ENCODE results near the gene CMSS1. TPM values are rescaled to one million over a fixed set of nuclear protein-coding genes. Genes with fewer than 3 reads are reported as not detected.

The CMSS1 gene
- total and polyA plus RNA-seq, 8 donors, result 14.4 to 29.9 (median 15.9) TPM

- Histone ChIP-seq H3K4me3 (peak overlapping the region in 1 of 4 donors; percentile 66), H3K27ac (peak overlapping the region in 2 of 4 donors; percentile 86 to 89)
- 87 to 92% methylated on average over 4 of the region's 4 CpGs for WGBS, 2 donors
These were observed 59.4 kb downstream of the CMSS1 start for GRCh38 chr3:99877031-99877579.

GRCh38 chr3:99878005-99878404, 60.3 kb downstream of the CMSS1 start:
- FAIRE-seq, result no peak
- no peak for TF ChIP-seq CTCF (IDR thresholded peaks at IDR 0.05)
- intact Hi-C loops (cut with DNase I), result no loop called here
- Histone ChIP-seq H3K4me3 (no peak overlapping the region), H3K9me3 (no peaks in the 10 kb centered on the region), H3K4me1 (peaks cover 0 to 3% (median 0%) of the 10 kb centered on the region in 3 donors), H3K27me3 (no peaks in the 10 kb centered on the region), H3K27ac (peak overlapping the region in 2 of 4 donors; percentile 16 to 89), H3K36me3 (no peaks in the 10 kb centered on the region)
- 95 to 98% methylated on average over 1 of the region's 1 CpG for WGBS, 2 donors
- ATAC-seq, result peak; percentile 22 to 41 (median 27)
- DNase-seq, result no peak

More at GRCh38 chr3:99877031-99877579, 59.4 kb downstream of the CMSS1 start:
- FAIRE-seq, result peak; percentile 9
- H3K4me1 ChIP-seq, result peaks cover 0 to 3% (median 0%) of the 10 kb centered on the region in 3 donors
- no peak for TF ChIP-seq CTCF (IDR thresholded peaks at IDR 0.05)
- H3K36me3 ChIP-seq, result no peaks in the 10 kb centered on the region
- intact Hi-C loops (cut with DNase I), result no loop called here
- H3K9me3 ChIP-seq, result no peaks in the 10 kb centered on the region
- DNase-seq, result no peak
- no peaks in the 10 kb centered on the region for H3K27me3 ChIP-seq
- no peak for ATAC-seq

GRCh38 chr3:99879275-99879674, 61.6 kb downstream of the CMSS1 start:
- Histone ChIP-seq H3K4me1 (peaks cover 0 to 3% (median 0%) of the 10 kb centered on the region in 3 donors), H3K27ac (no peak overlapping the region), H3K9me3 (no peaks in the 10 kb centered on the region), H3K4me3 (no peak overlapping the region), H3K27me3 (no peaks in the 10 kb centered on the region), H3K36me3 (no peaks in the 10 kb centered on the region)
- DNase-seq, result no peak
- FAIRE-seq, result no peak
- no peak for ATAC-seq
- TF ChIP-seq CTCF (IDR thresholded peaks at IDR 0.05), result no peak
- WGBS, 2 donors, result 93% methylated on average over 2 of the region's 2 CpGs
- intact Hi-C loops (cut with DNase I), result no loop called here

GRCh38 chr3:99881121-99881524, 63.5 kb downstream of the CMSS1 start:
- Histone ChIP-seq H3K27me3 (no peaks in the 10 kb centered on the region), H3K4me1 (peaks cover 0 to 3% (median 3%) of the 10 kb centered on the region in 3 donors), H3K36me3 (no peaks in the 10 kb centered on the region), H3K4me3 (no peak overlapping the region), H3K27ac (no peak overlapping the region), H3K9me3 (no peaks in the 10 kb centered on the region)
- ATAC-seq, result peak in 1 of 4 donors; percentile 49
- no peak for TF ChIP-seq CTCF (IDR thresholded peaks at IDR 0.05)
- 80 to 82% methylated on average over 2 of the region's 2 CpGs for WGBS, 2 donors
- intact Hi-C loops (cut with DNase I), result no loop called here
- FAIRE-seq, result peak; percentile 75
- DNase-seq, result no peak

GRCh38 chr3:99882436-99883137, 64.9 kb downstream of the CMSS1 start:
- FAIRE-seq (no peak), ATAC-seq (no peak), DNase-seq (no peak)
- H3K4me3 ChIP-seq, result no peak overlapping the region
- TF ChIP-seq CTCF (IDR thresholded peaks at IDR 0.05), result no peak
- intact Hi-C loops (cut with DNase I), result no loop called here
- H3K36me3 ChIP-seq, result no peaks in the 10 kb centered on the region
- H3K27me3 ChIP-seq, result no peaks in the 10 kb centered on the region
- WGBS, 2 donors, result 92 to 94% methylated on average over 1 of the region's 1 CpG
- H3K9me3 ChIP-seq, result no peaks in the 10 kb centered on the region
- H3K27ac ChIP-seq, result no peak overlapping the region
- peaks cover 0 to 3% (median 0%) of the 10 kb centered on the region in 3 donors for H3K4me1 ChIP-seq
